HepG2 (cell line): ENCODE measurements around the gene DHRS13. TPM values are rescaled to one million over a fixed set of nuclear protein-coding genes. Genes with fewer than 3 reads are reported as not detected.
A peak's percentile ranks its signal among the peaks of the same experiment; 100 is the strongest.

ENCODE experiments used
- AGO2 ChIP-seq: fragments of 200-400 bp; formaldehyde crosslinking; optimal IDR thresholded peaks from 2 replicates; pipeline ENCODE3; 2017; ENCODE audit warnings: mild to moderate bottlenecking, low read depth, low read length, moderate library complexity
- HNRNPK ChIP-seq: fragments of 200-400 bp; formaldehyde crosslinking; IDR thresholded peaks from 2 replicates; pipeline ENCODE4 v1.6.1; 2018; ENCODE audit warnings: low read length, low read depth, moderate library complexity, mild to moderate bottlenecking; ENCODE audit not compliant: poor library complexity, severe bottlenecking
- NBN ChIP-seq: fragments of 450-650 bp; conservative IDR thresholded peaks from 2 replicates; pipeline ENCODE4 v1.6.1; 2017
- SP4 ChIP-seq: sonication (generic); formaldehyde crosslinking; IDR thresholded peaks from 2 replicates; pipeline ENCODE4 v1.8.1; 2023; ENCODE audit warnings: mild to moderate bottlenecking, missing genetic modification reagents
- TOE1 ChIP-seq: sonication (generic); formaldehyde crosslinking; IDR thresholded peaks from 2 replicates; pipeline ENCODE4 v1.4.0; 2020; ENCODE audit warnings: mild to moderate bottlenecking, missing genetic modification reagents
- ZNF24 ChIP-seq: fragments of 450-650 bp; IDR thresholded peaks from 2 replicates; pipeline ENCODE4 v1.6.1; 2017; ENCODE audit warnings: antibody characterized with exemption, mild to moderate bottlenecking
- ZNF562 ChIP-seq: sonication (generic); formaldehyde crosslinking; IDR thresholded peaks from 2 replicates; pipeline ENCODE4 v1.8.0; 2022; ENCODE audit warnings: missing genetic modification reagents, borderline replicate concordance
- ZNF614 ChIP-seq: IDR thresholded peaks from 2 replicates; pipeline ENCODE4 v1.6.1; 2018; ENCODE audit warnings: missing biosample characterization, missing genetic modification reagents, inconsistent platforms, borderline replicate concordance
- polyA plus RNA-seq, 8 experiments: library from polyadenylated mRNA; depleted of rRNA in 3 of 8; stranded (reverse) in 7 of 8; unstranded in 1 of 8; fragments of >200 nt; fragmentation: Illumina TruSeq in 4 of 8; extraction: Trizol in 4 of 8; gene quantifications; 2 replicates each; pipeline versions ENCODE4 v1.2.1 to v1.2.3, GENCODE V29; 2011 to 2016; ENCODE audit warnings: low read depth in 4 of 8, missing spikeins in 1 of 8, mixed read lengths in 1 of 8; ENCODE audit not compliant: insufficient read depth in 1 of 8
- total RNA-seq, 5 experiments: library from RNA; depleted of rRNA; stranded (reverse); fragments of >200 nt; fragmentation: Illumina TruSeq; extraction: Trizol; gene quantifications; 2 replicates each; pipeline ENCODE4 v1.2.3, GENCODE V29; 2016; ENCODE audit warnings: low read depth in 1 of 5
- TF ChIP-seq, protein P1 (sequence below): sonication (generic); formaldehyde crosslinking; IDR thresholded peaks from 2 replicates; pipeline ENCODE4 v1.5.0; 2020; ENCODE audit warnings: missing genetic modification reagents, mild to moderate bottlenecking, borderline replicate concordance
- TF ChIP-seq, protein P2 (sequence below): sonication (generic); formaldehyde crosslinking; IDR thresholded peaks from 2 replicates; pipeline ENCODE4 v1.5.0; 2020; ENCODE audit warnings: mild to moderate bottlenecking, missing genetic modification reagents, moderate library complexity
- TF ChIP-seq, protein P3 (sequence below): sonication (generic); formaldehyde crosslinking; conservative IDR thresholded peaks from 2 replicates; pipeline ENCODE4 v1.8.0; 2022; ENCODE audit warnings: mild to moderate bottlenecking, moderate library complexity, missing genetic modification reagents

DHRS13 gene
- total and polyA plus RNA-seq, 2 of the 13 experiments (the other 11 are each of a cell fraction or from before 2014, with no cell fraction given), result 11.8 to 12.6 TPM

DNA sequence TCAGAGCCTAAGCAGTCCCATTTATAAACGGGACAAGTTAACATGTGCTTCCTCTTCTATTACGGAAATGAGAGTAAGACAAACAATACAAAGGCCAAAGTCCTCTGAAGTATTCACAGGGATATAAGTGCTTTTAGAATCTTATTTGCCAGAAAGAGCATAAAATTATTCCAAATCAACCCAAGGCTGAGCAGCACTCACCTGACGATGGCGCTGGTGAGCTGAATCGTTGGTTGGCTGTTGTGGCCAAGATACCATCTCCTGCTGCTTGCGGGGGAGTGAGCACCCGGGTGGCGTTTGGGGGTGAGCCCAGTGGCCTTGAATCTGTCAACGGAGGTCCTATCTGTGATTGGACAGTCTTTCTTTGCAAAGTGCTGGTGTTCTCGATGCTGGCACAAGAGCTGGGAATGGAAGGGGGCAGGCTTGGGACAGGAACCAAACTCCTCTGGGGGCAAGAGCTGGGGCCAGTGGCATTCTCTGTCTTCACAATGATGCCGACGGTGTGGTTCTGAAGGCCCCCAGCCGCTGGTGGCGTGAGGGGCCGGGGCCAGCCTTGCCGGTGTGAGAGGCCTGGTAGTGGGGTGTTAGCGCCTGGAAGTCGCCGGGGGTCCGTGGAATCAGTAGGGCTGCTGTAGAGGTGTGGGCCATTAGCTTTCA is 9.5 kb upstream of the DHRS13 start (continued):
- TF ChIP-seq ZNF614 (no peak), SP4 (no peak), NBN (no peak), ZNF24 (no peak), HNRNPK (no peak), TOE1 (CRISPR knock-in tag) (no peak), ZNF562 (no peak), AGO2 (peak; percentile 60)
- TF ChIP-seq, protein P1, sequence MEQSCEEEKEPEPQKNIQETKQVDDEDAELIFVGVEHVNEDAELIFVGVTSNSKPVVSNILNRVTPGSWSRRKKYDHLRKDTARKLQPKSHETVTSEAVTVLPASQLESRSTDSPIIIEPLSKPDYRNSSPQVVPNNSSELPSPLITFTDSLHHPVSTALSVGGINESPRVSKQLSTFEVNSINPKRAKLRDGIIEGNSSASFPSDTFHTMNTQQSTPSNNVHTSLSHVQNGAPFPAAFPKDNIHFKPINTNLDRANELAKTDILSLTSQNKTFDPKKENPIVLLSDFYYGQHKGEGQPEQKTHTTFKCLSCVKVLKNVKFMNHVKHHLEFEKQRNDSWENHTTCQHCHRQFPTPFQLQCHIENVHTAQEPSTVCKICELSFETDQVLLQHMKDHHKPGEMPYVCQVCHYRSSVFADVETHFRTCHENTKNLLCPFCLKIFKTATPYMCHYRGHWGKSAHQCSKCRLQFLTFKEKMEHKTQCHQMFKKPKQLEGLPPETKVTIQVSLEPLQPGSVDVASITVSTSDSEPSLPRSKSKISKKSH, result no peak
- TF ChIP-seq, protein P2, sequence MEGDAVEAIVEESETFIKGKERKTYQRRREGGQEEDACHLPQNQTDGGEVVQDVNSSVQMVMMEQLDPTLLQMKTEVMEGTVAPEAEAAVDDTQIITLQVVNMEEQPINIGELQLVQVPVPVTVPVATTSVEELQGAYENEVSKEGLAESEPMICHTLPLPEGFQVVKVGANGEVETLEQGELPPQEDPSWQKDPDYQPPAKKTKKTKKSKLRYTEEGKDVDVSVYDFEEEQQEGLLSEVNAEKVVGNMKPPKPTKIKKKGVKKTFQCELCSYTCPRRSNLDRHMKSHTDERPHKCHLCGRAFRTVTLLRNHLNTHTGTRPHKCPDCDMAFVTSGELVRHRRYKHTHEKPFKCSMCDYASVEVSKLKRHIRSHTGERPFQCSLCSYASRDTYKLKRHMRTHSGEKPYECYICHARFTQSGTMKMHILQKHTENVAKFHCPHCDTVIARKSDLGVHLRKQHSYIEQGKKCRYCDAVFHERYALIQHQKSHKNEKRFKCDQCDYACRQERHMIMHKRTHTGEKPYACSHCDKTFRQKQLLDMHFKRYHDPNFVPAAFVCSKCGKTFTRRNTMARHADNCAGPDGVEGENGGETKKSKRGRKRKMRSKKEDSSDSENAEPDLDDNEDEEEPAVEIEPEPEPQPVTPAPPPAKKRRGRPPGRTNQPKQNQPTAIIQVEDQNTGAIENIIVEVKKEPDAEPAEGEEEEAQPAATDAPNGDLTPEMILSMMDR, result peak; percentile 44
- TF ChIP-seq, protein P3, sequence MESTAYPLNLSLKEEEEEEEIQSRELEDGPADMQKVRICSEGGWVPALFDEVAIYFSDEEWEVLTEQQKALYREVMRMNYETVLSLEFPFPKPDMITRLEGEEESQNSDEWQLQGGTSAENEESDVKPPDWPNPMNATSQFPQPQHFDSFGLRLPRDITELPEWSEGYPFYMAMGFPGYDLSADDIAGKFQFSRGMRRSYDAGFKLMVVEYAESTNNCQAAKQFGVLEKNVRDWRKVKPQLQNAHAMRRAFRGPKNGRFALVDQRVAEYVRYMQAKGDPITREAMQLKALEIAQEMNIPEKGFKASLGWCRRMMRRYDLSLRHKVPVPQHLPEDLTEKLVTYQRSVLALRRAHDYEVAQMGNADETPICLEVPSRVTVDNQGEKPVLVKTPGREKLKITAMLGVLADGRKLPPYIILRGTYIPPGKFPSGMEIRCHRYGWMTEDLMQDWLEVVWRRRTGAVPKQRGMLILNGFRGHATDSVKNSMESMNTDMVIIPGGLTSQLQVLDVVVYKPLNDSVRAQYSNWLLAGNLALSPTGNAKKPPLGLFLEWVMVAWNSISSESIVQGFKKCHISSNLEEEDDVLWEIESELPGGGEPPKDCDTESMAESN, result no peak
